HL-60 (cell line): ENCODE measurements around the gene B4GALNT4.

Source experiments
- CTCF ChIP-seq: IDR thresholded peaks from one replicate; pipeline ENCODE4 v1.5.1; 2011; ENCODE audit warnings: low read length, control low read depth, inconsistent platforms; ENCODE audit not compliant: insufficient read depth
- REST ChIP-seq: IDR thresholded peaks from 2 replicates; pipeline ENCODE4 v1.6.1; 2012; ENCODE audit warnings: low read depth; ENCODE audit not compliant: insufficient replicate concordance

GRCh38 chr11:330694-331357 lies 38.5 kb upstream of the B4GALNT4 start:
- TF ChIP-seq CTCF: no peak
- TF ChIP-seq REST: no peak
